Fibroblast of lung (primary cell): Measurements from ENCODE around the gene GPER1.

ENCODE experiments used
- CTCF ChIP-seq, 2 donors: IDR thresholded peaks in 1 of 2; conservative IDR thresholded peaks in 1 of 2; 1 replicate in 1 of 2; 2 replicates in 1 of 2; pipeline ENCODE4 v1.5.1; 2011 to 2012; ENCODE audit warnings: low read length in 2 of 2, control low read depth in 1 of 2, inconsistent platforms in 1 of 2, low read depth in 1 of 2, mild to moderate bottlenecking in 1 of 2
- EZH2 ChIP-seq: IDR thresholded peaks from 2 replicates; pipeline ENCODE4 v1.5.1; 2012; ENCODE audit warnings: low read length, control low read depth, mild to moderate bottlenecking; ENCODE audit errors: missing control alignments

DNA sequence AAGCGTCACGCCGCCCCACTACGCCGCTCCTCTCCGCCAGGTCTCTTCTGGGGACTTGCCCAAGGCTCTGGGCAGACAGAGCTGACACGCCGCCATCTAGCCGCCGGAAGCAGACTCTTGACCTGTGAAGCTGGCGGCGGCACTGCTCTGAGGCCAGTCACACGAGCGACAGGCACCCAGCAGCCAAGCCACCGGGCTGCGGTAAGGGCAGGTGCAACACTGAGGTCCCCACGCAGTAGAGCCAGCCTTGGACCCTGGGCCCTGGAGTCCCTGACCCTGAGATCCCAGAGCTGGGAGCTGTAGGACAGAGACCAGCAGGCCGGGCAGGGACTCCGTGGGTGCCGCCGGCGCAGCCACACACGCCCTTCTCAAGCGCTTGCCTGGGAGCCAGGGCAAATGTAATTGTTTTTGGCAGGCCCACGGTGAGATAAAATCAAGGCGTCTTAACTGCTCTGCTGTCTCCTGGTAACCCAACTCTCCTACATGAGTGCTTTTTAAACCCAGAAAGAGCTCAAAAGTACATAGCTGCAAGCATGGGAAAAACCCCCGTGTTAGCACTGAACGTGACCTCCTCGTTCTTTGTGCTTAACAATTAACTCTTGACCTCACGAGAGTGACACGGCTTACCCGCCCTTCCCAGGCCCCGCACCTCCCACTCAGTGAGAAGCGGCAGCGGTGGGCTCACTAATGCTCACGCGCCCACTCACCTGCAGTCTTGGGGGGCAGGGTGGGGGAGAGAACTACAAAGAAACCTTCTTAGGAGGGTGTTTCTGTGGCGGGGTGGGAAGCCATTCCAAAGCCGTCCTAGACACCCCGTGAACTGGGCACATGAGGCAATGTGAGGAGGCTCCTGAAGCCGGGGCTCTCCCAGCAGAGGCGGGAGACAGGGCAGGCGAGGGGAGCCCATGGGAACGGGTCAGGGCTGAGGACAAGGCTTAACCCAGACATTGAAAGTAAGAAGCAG is 8.5 kb downstream of the GPER1 start:
- no peak for TF ChIP-seq EZH2
- no peak for TF ChIP-seq CTCF (conservative IDR thresholded peaks at IDR 0.05 in 1 of 2, IDR thresholded peaks at IDR 0.05 in 1 of 2; ENCODE audit: low read depth in 1 of 2, low read length in 2 of 2)
